Putamen (tissue), 1 donor: ENCODE data around the gene TRIM17.

Experiments used
- DNase-seq: peaks from one replicate; pipeline ENCODE4 v3.0.0-alpha.2; 2016; ENCODE audit warnings: low spot score

Gene TRIM17

DNA sequence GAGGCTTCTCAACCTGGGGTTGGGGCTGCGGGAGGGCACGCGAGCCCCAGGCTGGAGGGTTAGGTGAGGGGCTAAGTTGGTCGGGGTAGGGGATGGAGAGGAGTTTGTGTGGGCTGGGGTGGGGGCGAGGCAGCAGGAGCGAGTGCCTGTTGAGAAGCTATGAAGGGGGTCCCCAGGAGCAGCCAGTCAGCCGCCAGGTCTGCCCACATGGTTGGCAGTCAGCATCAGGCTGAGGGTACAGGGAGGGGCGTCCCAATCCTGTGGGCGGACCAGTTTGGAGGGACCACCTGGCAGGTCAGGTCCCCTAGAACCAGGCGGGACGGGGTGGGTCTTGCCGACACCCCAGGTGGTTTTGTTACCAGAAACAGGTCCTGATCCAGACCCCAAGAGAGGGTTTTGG is 400 bp upstream of the TRIM17 start:
- no peak for DNase-seq

DNA sequence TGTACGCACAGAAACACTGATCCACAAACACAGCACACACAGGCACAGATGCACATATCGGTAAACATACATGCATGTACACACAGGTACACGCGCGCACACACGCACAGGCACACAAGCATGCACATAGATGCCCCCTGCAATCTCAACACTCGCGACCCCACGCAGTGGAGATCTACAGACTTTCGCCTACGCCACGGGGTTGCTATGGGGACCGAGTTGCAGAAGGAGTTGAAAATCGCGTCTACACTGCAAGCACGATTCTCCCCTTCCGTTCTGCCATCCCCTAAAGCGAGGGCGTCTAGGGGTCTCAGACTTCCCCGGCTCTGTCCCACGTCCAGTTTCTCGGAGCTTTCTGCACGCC is 826 bp downstream of the TRIM17 start:
- DNase-seq = peak; percentile 41

DNA sequence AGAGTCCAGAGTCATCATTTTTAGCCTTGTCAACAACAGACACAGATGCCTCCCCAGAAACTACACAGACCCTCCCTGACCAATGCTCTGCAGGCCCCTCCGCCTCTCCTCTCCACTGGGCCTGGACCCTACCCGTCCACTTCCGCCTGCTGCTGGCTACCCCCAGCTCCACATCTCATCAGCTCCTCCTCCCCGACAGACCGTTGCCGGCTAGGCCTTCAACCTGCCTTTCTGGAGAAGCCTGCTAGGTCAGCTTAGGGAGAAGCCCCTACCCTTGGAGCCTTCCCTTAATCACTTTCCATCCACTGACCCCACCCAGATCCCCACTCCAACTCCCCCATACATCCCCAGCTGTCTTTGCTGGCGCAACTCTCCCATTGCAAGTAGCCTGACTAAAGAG is 1.4 kb downstream of the TRIM17 start:
- no peak for DNase-seq

DNA sequence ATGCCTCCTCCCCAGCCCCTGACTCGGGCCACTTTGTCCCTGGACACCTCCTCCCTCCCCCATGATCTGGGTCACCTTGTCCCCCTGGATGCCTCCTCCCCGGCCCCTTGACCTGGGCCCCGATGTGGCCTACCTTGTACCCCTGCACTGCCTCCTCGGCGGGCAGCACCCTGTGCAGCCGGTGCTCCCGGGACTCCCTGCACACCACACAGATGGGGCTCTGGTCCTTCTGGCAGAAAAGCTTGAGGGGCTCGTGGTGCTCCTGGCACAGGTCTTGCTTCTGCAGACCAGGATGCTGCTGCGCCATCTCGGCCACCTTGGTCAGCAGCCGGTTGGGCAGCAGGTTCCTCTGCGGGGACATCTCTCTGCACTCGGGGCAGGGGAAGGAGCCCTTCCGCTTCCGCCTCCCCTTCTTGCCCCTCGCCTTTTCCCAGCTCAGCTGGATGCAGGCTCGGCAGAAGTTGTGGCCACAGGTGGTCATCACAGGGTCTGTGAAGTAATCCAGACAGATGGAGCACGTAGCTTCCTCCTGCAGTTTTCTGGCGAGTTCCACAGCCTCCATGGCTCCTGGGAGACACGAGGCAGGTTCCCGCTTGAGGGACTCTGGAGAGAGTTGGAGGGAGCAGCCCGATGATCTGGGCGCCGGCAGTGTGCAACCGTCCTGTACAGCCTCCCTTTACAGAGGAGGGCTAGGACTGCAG is 2.0 kb downstream of the TRIM17 start:
- no peak for DNase-seq

DNA sequence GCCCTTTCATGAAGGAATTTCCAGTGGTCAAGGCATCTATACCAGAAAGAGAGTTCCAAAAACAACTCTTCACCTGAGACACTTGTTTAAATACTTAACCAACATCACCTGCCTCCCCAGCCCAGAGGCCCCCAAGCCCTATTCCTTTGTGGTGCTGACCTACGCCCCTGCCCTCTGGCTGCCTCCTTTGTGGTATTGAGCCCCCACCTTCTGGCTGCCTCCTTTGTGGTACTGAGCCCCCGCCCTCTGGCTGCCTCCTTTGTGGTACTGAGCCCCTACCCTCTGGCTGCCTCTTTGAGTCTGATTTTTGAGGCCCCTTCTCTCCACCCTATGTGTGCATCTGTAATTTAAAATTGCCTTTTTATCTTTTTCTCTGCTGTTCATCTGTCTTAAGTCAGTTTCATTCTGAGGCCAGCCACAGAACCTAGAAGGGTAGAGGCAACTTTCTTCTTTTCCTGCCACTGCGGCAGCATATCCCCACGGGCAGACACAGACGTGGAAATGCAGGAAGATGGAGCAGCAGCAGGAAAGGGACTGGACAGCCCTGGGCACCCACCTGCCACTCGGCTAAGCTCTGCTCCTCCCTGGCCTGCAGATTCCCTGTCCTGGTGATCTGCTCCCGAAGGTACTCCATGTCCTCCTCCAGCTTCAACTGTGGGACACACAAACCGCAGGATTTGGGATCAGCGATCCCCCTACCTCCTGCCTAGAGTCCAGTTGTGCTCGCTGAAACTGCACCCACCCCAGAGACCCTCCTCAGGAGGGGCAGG is 3.2 kb downstream of the TRIM17 start:
- DNase-seq = no peak

DNA sequence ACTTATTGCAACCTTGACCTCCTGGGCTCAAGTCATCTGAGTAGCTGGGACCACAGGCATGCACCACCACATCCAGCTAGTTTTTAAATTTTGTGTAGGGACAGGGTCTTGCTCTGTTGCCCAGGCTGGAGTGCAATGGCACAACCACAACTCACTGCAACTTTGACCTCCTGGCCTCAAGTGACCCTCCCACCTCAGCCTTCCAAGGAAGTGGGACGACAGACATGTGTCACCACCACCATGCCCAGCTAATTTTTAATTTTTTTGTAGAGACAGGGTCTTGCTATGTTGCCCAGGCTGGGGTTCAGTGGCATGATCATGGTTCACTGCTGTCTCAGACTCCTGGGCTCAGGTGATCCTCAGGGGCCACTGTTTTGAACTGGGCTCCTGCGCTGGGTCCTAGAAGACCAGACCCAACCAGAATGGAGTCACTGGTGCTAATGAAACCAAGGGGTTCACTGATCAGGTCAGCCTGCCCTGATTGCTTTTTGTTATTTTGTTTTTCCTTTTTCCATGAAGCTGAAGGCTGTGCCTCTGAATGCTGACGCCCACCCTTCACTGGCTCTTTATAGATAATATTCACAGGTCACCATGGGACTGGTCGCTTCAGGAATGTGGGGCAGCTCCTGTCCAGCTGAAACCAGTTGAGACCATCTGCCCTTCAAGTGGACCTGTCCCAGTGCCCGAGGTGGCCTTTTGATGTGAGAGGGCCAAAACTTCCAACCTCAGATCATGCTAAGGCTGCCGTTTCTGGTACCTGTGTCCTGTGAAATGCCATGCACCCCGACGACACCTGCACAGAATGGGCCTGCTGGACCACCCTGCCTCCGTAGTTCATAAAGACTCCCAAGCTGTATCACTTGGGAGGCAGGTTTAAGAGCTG is 4.9 kb downstream of the TRIM17 start:
- no peak for DNase-seq

DNA sequence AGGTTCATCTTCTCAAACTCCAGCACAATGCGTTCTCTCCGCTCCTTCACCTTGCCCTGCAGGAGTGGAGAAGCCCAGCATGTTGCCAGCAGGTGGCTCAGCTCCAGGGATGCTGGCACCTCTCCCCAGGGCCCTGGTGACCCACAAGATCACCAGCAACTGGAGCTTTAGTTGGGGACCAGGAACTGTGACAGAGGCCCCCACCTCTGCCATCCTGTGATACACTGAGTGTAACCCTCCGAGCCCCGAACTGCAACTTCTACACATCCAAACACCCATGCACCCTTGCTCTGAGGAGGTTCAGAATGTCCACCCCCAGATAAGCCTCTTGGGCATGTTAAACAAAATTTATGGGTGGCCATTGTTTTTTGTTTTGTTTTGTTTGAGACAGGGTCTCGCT is 5.5 kb downstream of the TRIM17 start:
- DNase-seq = no peak

DNA sequence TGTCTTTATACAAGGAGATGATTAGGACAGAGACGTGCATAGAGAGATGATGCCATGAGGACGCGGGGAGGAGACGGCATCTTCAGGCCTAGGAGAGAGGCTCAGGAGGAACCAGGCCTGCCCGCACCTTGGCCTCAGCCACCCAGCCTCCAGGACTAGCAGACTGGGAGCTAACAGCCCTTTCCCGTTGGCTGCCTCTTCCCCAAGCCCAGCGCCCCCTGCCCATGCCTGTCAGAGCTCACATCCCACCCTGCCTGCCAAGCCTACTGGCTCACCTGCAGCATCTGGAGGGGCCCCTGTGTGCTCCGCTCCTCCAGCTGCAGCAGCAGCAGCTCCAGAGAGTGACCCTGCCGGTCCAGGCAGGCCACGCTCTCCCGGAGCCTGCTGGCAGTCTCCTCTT is 6.0 kb downstream of the TRIM17 start:
- no peak for DNase-seq

DNA sequence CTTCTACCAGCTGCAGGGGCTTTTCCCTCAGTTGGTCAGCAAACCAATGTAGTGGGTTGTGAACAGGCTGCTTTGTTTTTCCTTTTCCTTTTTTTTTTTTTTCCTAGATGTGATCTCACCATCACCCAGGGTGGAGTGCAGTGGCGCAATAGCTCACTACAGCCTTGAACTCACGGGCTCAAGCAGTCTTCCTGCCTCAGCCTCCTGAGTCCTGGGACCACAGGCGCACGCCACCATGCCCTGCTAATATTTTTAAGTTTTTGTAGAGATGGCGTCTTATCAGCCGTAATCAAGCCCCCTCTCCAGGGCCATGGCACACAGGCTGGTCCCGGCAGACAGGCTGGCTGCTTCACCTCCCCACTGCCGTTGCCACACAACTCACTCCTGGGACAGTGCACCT is 6.6 kb downstream of the TRIM17 start:
- no peak for DNase-seq

DNA sequence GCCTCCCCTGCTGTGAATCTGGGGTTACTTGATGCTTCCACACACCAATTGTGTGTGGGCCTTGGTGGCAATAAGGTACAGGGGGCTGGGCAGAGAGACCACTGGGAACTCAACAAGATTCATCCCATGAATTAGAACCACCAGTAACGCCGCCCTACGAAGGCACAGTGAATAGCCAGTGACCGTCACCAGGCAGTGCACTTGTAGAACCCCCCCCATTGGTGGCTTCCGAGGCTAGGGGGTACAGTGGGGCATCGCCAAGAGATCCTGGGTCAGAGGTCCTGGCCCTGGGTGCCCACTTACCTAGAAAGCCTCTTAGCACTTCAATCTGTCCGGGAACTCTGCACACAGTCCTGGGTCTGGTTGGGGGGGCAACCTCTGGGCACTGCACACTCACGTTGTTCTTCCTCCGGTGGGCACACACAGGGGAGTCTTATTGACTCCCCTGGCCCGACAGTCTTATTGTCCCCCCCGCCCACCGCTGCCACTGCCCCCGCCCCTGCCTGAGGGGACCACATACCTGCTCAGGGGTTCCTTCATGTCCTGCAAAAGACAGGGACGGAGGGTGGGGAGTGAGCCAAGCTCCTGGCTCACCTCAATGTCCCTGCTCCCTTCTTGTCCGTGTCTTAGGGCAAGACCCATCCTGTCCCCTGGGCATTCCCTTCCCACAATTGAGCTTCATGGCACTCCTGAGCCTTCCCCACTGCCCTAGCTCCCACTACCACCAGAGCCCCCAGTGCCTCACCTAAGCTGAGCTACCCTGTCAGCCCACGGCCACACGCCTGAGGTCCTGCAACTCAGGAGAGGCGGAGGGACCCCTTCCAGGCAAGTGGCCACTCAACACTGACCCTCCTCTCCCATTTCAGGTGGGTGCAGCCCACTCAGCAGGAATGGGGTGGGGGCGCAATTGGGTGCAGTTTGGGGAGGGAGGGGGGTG is 7.5 kb downstream of the TRIM17 start:
- no peak for DNase-seq

DNA sequence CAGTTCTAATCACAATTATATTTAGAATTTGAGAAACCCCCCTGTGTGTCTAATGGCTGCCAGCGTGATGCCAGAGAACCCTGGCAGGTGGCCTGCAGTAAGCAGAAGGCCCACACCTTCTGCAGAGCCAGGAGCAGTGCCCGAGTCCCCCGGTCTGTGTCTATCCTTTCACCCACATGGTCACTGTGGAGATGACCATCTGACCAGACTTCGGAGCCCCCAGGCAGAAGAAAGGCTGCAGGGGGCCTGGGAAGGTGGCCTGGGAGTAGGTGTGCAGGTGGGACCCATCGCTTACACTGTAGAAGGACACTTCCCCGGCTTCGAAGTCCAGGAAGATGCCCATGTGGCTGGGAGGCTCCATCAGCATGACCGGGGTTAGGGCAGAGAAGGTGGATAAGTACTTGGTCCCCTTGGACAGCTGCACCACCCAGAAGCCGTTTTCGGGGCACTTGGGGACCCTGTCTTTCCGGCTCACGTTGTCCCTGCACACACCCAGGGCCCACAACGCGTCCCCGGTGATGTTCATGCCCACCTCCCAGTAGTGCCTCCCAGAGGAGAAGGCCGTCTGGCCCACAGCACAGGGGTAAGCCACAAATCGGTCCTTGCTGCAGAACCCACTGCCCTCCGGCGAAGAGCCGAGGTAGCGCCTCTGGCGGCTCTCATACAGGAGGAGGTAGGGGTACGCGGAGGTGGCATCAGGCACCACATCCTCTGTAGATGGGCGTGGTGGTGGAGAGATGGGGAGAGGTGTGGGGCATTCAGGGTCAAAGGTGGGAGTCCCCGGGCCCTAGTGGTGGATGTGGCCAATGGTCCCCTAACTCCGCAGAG is 8.4 kb downstream of the TRIM17 start:
- no peak for DNase-seq

DNA sequence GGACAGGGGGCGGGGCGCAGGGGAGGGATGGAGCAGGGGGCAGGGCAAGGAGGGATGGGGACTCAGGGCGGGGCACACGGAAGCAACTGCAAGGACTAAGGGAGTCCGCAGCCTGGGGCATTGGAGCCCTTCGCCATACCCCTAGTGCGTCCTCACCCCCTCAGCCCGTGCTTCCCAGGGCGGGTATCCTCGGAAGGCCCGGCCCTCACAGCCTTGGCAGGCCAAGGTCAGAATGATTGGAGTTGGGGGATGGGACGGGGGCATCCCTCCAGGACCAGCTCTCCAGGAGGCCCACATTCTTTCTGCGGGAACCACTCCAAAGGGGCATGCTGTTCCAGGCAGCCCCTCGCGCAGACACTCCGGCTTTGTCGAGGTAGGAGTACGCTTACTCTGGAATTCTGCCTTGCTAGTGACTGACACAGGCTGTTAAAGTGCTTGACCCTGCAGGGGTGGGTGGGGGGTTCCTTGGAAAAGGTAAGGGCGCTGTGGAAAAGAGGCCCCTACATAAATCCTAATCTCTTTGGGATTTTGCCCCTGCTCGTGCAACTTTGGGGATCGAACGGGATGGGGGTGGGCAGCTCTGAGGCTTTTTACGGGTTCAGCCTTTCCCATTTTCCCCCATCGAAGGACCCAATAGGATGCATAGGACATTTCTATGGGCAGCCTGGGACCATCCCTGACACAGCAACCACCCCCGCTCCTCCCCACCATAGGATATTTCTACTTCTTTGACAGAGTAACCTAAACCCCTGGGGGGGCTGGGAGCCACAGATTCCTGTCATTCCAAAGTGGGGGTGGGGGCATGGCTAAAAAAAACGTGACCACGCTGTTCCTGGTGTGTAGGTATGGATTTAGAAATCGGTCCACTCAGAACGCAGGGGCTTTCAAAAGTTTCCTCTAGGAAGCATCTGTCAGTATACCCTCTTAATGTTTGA is 9.3 kb downstream of the TRIM17 start:
- DNase-seq = no peak

DNA sequence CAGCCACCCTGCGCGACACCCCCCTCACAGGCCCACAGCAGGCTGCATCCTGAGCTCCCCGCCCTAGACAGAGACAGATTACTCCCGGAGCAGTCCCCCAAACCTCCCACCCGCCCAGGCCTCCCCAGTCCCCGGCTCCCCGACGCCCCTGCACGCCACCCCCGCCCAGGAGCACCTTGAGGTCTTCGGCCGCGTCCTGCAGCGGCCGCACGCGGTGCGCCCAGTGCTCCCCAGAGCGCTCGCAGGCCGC is 10.8 kb downstream of the TRIM17 start:
- no peak for DNase-seq

DNA sequence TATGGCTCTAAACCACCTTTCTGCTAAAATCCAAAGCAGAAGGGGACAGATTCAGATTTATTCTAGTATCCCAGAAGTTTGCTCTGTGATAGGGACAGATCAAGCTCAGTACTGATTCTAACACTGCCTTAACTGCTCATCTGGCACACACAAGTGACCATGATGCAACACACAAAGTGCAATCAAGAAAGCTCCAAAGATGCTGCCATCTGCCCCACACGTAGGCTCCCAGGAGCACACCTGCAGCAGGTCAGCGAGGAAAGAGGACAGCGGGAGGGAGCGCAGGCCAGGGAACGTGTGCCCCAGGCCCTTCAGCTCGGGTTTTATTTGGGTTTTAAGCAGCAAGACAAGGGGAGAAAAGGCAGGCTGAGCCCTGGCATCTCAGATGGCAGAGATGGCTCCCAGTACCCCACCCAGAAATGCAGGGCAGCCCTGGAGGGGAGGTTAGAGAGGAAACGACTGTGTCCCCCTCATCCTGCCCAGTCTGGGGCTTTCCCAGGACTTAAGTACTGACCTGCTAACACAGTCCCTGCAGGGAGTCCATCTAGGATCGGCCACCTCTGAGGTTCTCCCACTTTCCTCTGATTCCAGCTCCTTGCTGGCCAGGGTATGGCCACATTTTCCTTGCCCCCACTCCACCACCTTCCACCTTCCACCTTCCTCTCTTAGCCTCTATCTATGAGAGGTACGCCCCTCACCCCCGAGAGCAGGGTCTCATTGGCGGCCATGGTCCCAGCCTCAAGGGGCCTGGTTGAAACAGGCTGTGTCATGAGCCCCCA is 11.3 kb downstream of the TRIM17 start:
- no peak for DNase-seq

DNA sequence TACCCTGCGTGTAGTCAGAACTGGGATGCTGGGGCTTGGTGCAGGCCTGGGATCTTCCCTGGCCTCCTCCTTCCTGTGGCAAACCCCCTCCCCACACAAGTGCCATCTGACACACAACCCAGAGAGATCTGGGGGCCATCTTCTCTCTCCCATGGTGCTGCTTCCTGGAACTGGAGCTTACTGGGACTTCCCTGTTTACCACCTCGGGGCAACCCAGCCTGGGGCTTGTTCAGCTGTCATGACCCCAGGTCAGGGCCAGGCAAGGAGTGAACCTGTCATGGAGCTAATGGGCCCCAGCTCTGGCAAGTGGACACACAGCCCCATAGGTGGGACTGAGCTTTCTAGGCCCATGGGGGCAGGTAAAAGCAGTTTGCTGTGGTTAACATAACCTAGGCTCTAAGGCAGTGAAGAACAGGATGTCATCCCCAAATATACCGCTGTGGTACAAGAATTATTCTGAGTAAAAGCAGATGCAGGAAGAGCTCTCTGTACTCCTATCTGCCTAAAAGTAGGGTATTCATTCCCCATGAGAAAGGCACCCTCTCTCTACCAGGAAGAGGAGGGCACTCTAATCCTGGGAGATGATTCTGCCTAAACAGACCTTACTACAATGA is 12.4 kb downstream of the TRIM17 start:
- no peak for DNase-seq

DNA sequence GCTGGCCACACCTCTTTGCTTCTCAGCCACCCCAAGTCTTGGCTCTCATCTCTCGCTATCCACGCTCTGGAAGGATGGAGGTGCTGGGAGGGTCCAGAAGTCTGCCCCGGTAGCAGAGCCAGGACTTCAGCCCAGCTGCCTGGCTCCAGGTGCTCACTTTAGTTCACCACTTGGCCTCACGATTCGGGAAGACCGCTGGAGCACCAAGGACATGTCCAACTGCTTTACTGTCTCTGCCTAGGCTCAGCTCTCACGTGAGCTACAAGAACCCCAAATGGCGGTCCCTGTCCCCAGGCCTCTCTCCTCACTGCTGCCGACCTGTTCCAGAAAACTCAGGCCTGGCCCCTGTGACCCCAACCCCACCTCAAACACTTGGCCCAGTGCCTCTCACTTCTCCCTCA is 13.4 kb downstream of the TRIM17 start:
- no peak for DNase-seq

DNA sequence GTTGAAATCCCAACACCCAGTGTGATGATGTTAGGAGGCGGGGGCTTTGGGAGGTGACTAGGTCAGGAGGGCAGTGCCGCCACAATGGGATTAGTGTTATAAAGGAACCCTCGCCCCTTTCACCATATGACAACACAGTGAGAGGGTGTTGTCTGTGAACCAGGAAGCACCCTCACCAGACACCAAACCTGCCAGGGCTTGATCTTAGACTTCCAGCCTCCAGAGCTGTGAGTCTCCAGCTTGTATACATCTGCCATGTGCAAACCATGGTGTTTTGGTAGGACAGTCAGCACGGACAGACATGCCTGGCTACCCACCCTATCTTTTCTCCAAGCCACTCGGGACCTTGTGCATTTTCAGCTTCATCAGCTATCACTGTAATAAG is 14.0 kb downstream of the TRIM17 start:
- no peak for DNase-seq

DNA sequence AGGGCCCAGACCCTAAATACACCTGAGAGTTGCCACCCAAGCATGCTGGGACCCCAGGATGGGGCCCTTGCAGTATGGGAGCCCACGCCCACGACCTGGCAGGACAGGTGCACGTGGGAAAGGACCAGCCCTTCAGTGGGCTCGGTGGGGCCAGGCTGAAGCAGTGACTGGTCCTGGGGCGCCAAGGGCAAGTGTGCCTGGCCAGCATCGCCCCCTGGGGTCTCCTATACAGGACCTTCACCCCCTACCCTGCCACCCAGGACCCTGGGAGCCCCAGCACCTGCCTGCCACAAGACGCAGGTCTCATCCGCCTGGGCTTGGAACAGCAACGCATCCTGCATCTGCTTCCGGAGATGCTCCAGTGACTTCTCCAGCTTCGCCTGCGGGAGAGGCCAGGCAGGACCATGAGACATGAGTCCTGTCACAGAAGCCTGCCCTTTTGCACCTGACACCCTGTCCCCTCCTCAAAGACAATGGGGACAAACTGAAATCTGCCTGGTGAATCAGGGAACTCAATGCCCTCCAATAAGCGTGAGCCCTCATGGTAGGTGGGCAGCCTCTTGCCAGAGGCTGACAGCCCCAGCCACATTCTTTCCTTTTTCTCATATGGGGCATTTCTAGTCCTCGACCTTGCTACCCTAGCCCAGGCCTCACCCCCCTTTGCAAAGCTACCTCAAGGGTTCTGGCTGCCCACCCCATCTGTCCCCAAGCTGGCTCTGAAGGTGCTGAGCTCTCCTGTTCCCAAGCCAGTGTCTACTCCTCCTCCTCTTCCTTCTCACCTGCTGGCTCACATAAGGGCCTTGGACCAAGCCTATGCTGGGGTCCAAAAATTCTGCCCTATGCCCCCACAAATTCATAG is 14.7 kb downstream of the TRIM17 start:
- DNase-seq = no peak
